DMS53 (cell line): Measurements from ENCODE around the gene PHF13.

Experiments used
- DNase-seq: peaks from one replicate; lab custom pipeline; 2025; lab: John Stamatoyannopoulos, UW

Gene PHF13

DNA sequence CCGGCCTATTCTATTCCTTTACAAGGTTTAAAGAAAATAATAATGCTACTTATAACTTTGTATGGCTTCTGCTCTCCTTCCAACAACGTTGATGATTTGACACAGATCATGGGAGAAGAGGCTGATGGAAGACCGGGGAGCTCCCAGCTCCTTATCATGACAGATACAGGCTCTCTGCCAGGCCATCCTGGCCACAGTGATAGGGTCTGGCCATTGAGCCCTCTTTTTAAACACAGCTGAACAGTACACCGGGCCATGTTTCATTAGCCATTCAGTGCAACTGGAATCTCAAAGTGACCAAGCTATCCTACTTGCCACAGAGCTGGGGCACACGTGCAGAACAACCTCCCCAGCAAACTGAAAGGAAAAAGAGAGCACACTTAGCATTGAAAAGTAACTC, 53.2 kb downstream of the PHF13 start:
- no peak for DNase-seq

DNA sequence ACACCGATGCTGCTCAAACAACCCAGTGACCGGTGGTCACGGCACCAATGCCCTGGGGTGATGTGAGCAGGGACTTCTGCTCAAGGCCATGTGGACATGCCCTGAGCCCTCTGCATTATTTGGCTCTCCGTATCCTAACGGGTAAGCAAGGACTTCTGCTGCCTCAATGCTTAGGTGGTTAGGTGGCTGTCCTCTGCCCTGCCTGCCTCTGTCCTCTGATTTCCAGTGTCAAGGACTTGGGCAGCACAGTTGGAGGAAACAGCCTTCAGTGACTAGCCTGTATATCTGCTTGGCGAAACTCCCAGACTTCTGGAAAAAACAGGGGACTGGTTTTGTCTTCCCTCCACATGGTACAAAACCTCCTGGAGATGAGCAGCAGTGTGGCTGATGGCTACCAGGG, 53.6 kb downstream of the PHF13 start:
- DNase-seq = no peak

DNA sequence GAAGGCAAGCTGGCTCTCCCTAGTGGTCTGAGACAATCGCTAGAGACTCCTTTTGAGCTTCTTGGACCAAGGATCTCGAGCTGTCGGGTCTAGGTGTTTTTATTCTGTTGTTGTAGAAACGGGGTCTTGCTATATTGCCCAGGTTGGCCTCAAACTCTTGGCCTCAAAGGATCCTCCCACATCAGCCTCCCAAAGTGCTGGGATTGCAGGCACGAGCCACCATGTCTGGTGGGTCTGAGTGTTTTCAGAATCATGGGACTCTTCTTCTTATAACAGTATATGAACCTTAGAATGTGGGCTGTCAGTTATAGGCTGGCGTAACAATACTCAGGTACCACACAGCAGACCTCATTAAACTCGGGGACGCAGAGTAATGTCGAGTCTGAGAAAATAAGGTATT, 55.0 kb downstream of the PHF13 start:
- DNase-seq = no peak

DNA sequence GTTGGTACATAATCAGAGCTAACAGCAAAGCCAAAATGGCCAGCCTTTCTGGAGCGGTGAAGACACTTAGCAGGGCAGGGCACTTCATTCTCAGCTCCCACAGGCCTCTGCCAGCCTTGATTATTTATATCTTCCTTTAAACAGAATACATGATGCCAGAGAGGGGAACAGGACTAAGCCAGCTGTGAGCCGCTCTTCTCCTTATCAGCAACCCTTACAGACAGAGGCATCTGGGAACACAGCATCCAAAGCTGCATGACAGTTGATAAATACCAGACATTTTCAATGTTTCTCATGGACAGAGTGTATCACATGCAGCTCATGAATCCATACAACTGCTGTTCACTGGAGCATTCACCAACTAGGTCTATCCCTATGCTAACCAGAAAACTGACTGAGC, 59.0 kb downstream of the PHF13 start:
- no peak for DNase-seq
